GM18498 (cell line): ENCODE measurements around the gene TLX3.

ENCODE experiments used
- ATAC-seq: cut with Tn5 transposase; IDR thresholded peaks from one replicate; pipeline ENCODE4 v1.9.1; 2021; ENCODE audit warnings: mild to moderate bottlenecking, moderate library complexity; ENCODE audit not compliant: unreplicated experiment

TLX3 gene

GRCh38 chr5:171300358-171300757 lies 8.7 kb upstream of the TLX3 start:
- no peak for ATAC-seq

DNA sequence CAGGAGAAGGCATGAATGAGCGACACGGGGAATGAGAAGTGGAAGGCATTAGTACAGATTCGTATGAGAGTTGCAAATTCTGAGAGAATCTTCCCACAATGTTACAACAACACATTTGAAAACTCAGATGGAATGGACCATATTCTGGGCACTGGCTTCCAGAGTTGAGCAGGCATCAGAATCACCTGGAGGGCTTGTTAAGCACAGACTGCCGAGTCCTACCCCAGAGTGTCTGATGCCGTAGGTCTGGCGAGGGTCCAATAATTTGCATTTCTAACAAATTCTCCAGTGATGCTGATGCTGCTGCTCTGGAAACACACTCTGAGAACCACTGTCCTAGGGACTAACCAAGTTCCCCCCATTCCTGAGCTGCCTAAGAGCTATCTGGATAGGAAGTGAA lies 2.9 kb upstream of the TLX3 start:
- ATAC-seq: no peak

DNA sequence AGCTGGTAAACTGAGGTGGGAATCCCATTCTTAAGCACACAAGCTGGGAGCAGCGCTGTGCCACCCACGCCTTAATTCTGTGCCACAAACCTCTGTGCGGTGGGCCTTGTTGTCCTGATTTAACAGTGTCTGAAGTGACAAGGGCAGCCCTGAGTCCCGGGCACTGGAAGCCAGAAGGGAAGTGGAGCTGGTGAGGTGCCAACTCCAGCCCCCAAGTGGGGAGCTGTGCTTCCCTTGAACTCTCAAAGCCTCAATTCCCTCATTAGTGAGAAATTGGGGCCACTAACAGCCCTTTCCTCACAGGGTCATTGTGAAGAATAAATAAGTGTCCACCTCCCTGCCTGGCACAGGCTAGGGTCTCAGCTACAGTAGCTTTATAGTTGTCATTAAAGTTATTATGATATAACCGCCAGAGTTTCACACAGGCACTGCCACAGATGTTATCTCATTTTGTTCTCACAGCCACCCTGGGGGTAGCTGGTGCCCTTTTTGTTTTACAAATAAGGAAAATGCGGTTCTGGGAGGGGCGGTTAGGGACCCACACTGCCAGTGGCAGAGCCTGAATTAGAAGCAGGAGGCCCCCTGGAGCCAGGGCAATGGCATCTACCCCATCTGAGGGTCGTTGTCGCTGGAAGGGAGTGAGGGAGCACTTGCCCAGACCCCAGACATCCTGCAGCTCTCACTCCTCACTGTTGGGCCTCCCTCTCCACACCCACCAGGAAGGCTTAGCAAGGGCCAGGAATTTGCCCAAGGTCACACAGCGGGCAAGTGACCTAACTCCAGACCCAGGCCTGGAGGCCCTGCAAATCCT lies 2.1 kb upstream of the TLX3 start:
- no peak for ATAC-seq

- ATAC-seq: no peak
Measured at GRCh38 chr5:171307789-171308452, 1.1 kb upstream of the TLX3 start.

GRCh38 chr5:171309276-171310211 lies 496 bp downstream of the TLX3 start:
- no peak for ATAC-seq

DNA sequence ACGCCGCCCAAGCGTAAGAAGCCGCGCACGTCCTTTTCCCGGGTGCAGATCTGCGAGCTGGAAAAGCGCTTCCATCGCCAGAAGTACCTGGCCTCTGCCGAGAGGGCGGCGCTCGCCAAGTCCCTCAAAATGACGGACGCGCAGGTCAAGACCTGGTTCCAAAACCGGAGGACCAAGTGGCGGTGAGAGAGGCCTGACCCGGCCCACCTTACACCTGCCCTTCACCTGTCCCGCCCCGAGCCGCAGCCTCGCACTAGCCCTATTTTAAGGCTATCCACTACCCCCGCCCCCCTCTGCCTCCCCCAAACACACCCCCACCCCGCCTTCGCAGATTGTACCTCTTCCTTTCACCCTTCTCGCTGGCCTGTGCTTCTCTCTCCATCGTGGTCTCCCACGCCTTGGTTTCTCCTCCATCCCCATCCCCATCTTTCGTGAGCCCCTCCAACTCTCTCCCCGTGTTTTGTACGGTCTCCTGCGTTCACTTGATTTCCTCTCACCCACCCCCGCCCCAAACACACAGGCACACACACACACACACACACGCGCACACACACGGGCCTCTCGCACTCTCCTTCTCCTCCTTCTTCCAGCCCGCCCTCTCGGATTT lies 1.3 kb downstream of the TLX3 start:
- ATAC-seq: no peak

- ATAC-seq: no peak
Measured at GRCh38 chr5:171310819-171311321, 1.8 kb downstream of the TLX3 start.

DNA sequence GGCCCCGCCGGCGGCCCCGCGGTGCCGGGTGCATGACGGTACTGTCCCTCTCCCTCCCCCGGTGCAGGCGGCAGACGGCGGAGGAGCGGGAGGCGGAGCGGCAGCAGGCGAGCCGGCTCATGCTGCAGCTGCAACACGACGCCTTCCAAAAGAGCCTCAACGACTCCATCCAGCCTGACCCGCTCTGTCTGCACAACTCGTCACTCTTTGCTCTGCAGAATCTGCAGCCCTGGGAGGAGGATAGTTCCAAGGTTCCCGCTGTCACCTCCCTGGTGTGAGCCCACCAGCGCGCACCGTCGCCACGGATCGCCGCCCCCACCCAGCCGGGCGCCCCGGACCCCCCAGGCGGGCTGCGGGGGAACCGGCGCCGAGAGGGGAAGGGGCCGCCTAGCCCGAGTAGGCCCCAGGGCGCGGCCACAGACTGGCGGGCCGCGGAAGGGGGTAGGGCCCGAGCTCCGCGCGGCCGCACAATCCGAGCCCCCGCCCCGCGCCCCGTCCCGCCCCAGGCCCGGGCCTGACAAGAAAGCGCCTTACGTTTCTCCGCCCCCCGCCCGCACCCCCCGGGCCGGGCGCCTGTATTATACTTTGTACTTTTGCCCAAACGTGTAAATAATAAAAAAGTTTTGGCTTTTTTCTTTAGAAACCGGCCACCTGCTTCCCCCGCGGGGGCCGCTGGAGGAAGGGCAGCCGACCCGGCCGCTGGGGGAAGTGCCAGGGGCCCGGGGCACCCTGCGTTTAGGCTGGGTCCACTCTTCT lies 2.5 kb downstream of the TLX3 start:
- ATAC-seq: no peak

- ATAC-seq: no peak
Measured at GRCh38 chr5:171312129-171312974, 3.3 kb downstream of the TLX3 start.

DNA sequence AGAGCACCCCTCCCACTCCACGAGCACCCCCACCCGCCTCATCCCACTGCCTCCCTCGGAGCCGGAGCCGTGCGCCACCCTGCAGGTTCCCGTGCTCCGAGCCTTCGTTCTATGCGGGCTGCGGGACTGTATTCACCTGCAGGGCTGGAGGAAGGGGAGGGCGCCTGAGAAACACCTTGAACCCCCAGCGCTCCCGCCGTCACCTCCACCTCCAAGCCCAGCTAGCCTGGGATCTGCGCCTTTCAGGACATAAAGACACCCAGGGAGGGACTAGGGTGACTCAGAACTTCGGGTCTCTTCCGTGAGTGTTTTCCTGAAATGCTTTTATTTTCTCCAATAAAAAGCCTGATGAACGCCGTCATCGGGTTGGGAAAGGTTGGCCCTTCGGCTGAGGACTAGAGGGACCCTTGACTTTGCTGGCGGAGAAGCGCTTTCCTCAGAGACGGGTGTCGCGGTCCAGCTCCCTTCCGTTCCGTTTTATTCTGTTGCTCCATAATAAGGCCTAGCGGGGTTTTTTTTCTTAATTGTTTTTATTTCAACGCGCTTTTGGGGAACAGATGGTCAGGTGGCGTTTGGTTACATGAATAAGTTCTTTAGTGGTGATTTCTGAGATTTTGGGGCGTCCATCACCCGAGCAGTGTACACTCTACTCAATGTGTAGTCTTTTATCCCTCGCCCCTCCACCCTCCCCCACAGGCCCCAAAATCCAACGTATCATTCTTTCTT lies 4.6 kb downstream of the TLX3 start:
- ATAC-seq: no peak

GRCh38 chr5:171314728-171315385 lies 5.8 kb downstream of the TLX3 start:
- ATAC-seq: no peak

- ATAC-seq: no peak
Measured at GRCh38 chr5:171315386-171315891, 6.4 kb downstream of the TLX3 start.

DNA sequence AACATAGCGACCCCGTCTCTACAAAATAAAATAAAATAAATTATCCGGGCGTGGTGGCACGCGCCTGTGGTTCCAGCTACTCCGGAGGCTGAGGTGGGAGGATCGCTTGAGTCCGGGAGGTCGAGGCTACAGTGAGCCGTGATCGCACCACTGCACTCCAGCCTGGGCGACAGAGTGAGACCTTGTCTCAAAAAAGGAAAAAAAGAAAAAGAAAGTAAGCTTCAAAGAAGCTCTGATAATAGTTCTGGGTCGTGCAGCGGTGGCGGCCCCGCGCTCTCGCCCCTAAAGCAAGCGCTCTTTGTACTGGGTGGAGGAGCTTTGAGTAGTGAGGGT lies 6.8 kb downstream of the TLX3 start:
- no peak for ATAC-seq

- ATAC-seq: no peak
Measured at GRCh38 chr5:171316258-171317121, 7.4 kb downstream of the TLX3 start.

GRCh38 chr5:171317230-171317629 lies 8.2 kb downstream of the TLX3 start:
- no peak for ATAC-seq

- ATAC-seq: no peak
Measured at GRCh38 chr5:171318026-171318425, 9.0 kb downstream of the TLX3 start.

GRCh38 chr5:171321447-171321846 lies 12.4 kb downstream of the TLX3 start:
- no peak for ATAC-seq
